CD4-positive, alpha-beta T cell (primary cell): ENCODE measurements around the gene PLXNC1. TPM values are rescaled to one million over a fixed set of nuclear protein-coding genes. Genes with fewer than 3 reads are reported as not detected.

ENCODE experiments used
- ATAC-seq: fragments of 200-7000 bp; cut with Tn5 transposase; one replicate; pipeline ENCODE4 v1.10.0; 2022; ENCODE audit warnings: mild to moderate bottlenecking; ENCODE audit not compliant: poor library complexity
- CTCF ChIA-PET: fragments of 350-600 bp; sonication (Branson Sonifier 250); formaldehyde crosslinking; loops from one replicate; lab custom pipeline; 2021; ENCODE audit warnings: antibody characterized with exemption, inconsistent platforms; lab: Charles Lee
- POLR2A ChIA-PET: fragments of 350-600 bp; sonication (Branson Sonifier 250); formaldehyde crosslinking; loops from one replicate; lab custom pipeline; 2021; ENCODE audit warnings: antibody characterized with exemption, inconsistent platforms; lab: Charles Lee
- DNase-seq, 14 experiments: peaks; one replicate each; pipeline ENCODE4 v3.0.0-alpha.2; 2013 to 2020; ENCODE audit warnings: mixed read lengths in 2 of 14
- H3K27ac ChIP-seq, 2 donors: one replicate each; pipeline versions ENCODE4 v1.5.1 to v1.7.0; 2013; ENCODE audit warnings: low read length in 2 of 2, low read depth in 1 of 2, mild to moderate bottlenecking in 1 of 2
- H3K27me3 ChIP-seq, 2 experiments: 1 replicate in 1 of 2; 2 replicates in 1 of 2; pipeline versions ENCODE4 v1.6.1 to v1.7.0; 2013; ENCODE audit warnings: low read length in 2 of 2, control low read depth in 1 of 2, mild to moderate bottlenecking in 1 of 2, moderate library complexity in 1 of 2; ENCODE audit not compliant: insufficient read depth in 2 of 2, control insufficient read depth in 1 of 2
- H3K36me3 ChIP-seq: one replicate; pipeline ENCODE4 v1.6.1; 2013; ENCODE audit warnings: low read length, control low read depth; ENCODE audit not compliant: insufficient read depth
- H3K4me1 ChIP-seq: one replicate; pipeline ENCODE4 v1.6.1; 2013; ENCODE audit warnings: low read length, control low read depth; ENCODE audit not compliant: insufficient read depth
- H3K4me3 ChIP-seq: one replicate; pipeline ENCODE4 v1.5.1; 2013; ENCODE audit warnings: mild to moderate bottlenecking, low read length, moderate library complexity
- H3K9me3 ChIP-seq, 2 experiments: 1 replicate in 1 of 2; 2 replicates in 1 of 2; pipeline versions ENCODE4 v1.6.1 to v1.7.0; 2013; ENCODE audit warnings: low read length in 2 of 2, mild to moderate bottlenecking in 2 of 2, control low read depth in 1 of 2, moderate library complexity in 1 of 2; ENCODE audit not compliant: control insufficient read depth in 1 of 2, insufficient read depth in 1 of 2
- H3K27ac Mint-ChIP-seq: one replicate; pipeline ENCODE4 v1.8.0; 2020; ENCODE audit warnings: mixed read lengths
- H3K27me3 Mint-ChIP-seq: one replicate; pipeline ENCODE4 v1.8.0; 2021; ENCODE audit warnings: mixed read lengths
- H3K36me3 Mint-ChIP-seq: one replicate; pipeline ENCODE4 v1.8.0; 2021; ENCODE audit warnings: low read depth, mixed read lengths
- H3K4me1 Mint-ChIP-seq: one replicate; pipeline ENCODE4 v1.8.0; 2021; ENCODE audit warnings: low read depth, mixed read lengths
- H3K4me3 Mint-ChIP-seq: one replicate; pipeline ENCODE4 v1.8.0; 2020; ENCODE audit warnings: mild to moderate bottlenecking, mixed read lengths
- H3K9me3 Mint-ChIP-seq: one replicate; pipeline ENCODE4 v1.8.0; 2020; ENCODE audit warnings: mixed read lengths
- CTCF ChIP-seq: fragments of 200-600 bp; IDR thresholded peaks from one replicate; pipeline ENCODE4 v1.8.0; 2022; ENCODE audit warnings: antibody characterized with exemption, mild to moderate bottlenecking
- intact Hi-C, 2 experiments: fragments of 100-400 bp; cut with DNase I in 1 of 2; cut with micrococcal nuclease in 1 of 2; formaldehyde crosslinking; loops; one replicate each; pipeline versions ENCODE4 v1.15.1 to v1.9.0; 2023 to 2025; cut with DNase I, micrococcal nuclease
- total RNA-seq, 174 experiments: library from RNA in 2 of 174; stranded (reverse) in 2 of 174; gene quantifications; one replicate each; pipeline ENCODE4 v1.2.3 and lab custom pipeline; 2021 to 2026

PLXNC1 gene
- total RNA-seq, 2 experiments from 2014 or later: 5.2 to 5.3 TPM

- Histone ChIP-seq H3K27ac (no peak overlapping the region), H3K4me1 (no peaks in the 10 kb centered on the region), H3K9me3 (no peaks in the 10 kb centered on the region), H3K36me3 (peaks cover 33% of the 10 kb centered on the region), H3K4me3 (no peak overlapping the region), H3K27me3 (no peaks in the 10 kb centered on the region)
- Mint-ChIP-seq H3K27ac (no peak overlapping the region), H3K36me3 (peaks cover 16% of the 10 kb centered on the region), H3K9me3 (no peaks in the 10 kb centered on the region), H3K4me1 (no peaks in the 10 kb centered on the region), H3K27me3 (no peaks in the 10 kb centered on the region), H3K4me3 (no peak overlapping the region)
- TF ChIP-seq CTCF: no peak
- ChIA-PET CTCF (interaction anchor here (1.5 kb wide), 1 partner anchor 41 kb away, joined by 3 read pairs; no protein-coding TSS in a partner anchor), POLR2A (no interaction called here)
- no peak for ATAC-seq
- intact Hi-C loops: loop anchor here in 1 of 2 experiments (1.0 kb wide), 1 partner anchor 44 kb away; no protein-coding TSS in a partner anchor
- DNase-seq: no peak
Measured at GRCh38 chr12:94255428-94255827, 107.1 kb downstream of the PLXNC1 start.

- Mint-ChIP-seq H3K4me3 (no peak overlapping the region), H3K9me3 (no peaks in the 10 kb centered on the region), H3K4me1 (peaks cover 21% of the 10 kb centered on the region), H3K27ac (no peak overlapping the region), H3K27me3 (no peaks in the 10 kb centered on the region), H3K36me3 (peaks cover 23% of the 10 kb centered on the region)
- intact Hi-C loops: no loop called here
- ATAC-seq (no peak), DNase-seq (no peak)
- H3K27ac ChIP-seq: no peak overlapping the region
- no peaks in the 10 kb centered on the region for H3K27me3 ChIP-seq
- peaks cover 19% of the 10 kb centered on the region for H3K4me1 ChIP-seq
- no peaks in the 10 kb centered on the region for H3K9me3 ChIP-seq
- POLR2A ChIA-PET: no interaction called here
- H3K4me3 ChIP-seq: no peak overlapping the region
- TF ChIP-seq CTCF: no peak
- CTCF ChIA-PET: no interaction called here
- H3K36me3 ChIP-seq: peaks cover 29% of the 10 kb centered on the region
Measured at GRCh38 chr12:94258593-94258992, 110.2 kb downstream of the PLXNC1 start.

- Mint-ChIP-seq H3K27ac (no peak overlapping the region), H3K4me1 (peaks cover 25% of the 10 kb centered on the region), H3K4me3 (no peak overlapping the region), H3K36me3 (peaks cover 22% of the 10 kb centered on the region), H3K27me3 (no peaks in the 10 kb centered on the region), H3K9me3 (no peaks in the 10 kb centered on the region)
- DNase-seq (no peak), ATAC-seq (no peak)
- TF ChIP-seq CTCF: no peak
- CTCF ChIA-PET: no interaction called here
- Histone ChIP-seq H3K27me3 (no peaks in the 10 kb centered on the region), H3K4me3 (no peak overlapping the region), H3K36me3 (peaks cover 21% of the 10 kb centered on the region), H3K9me3 (no peaks in the 10 kb centered on the region), H3K27ac (no peak overlapping the region), H3K4me1 (peaks cover 26% of the 10 kb centered on the region)
- POLR2A ChIA-PET: no interaction called here
- intact Hi-C loops: loop anchor here (5.0 to 10.0 kb wide), 4 partner anchors 113 to 1595 kb away; partner anchors contain the start of genes PLXNC1 (in 2 of the 2), CEP83 (in 1 of the 2) and SNRPF (in 1 of the 2)
Measured at GRCh38 chr12:94260017-94260416, 111.6 kb downstream of the PLXNC1 start.
